T-helper 2 cell treated with Interferon-gamma antibody and Interleukin-4, amounts not matched to agents 5 μg/mL and 100 μg/mL, for 36 hours (primary cell): ENCODE data around the gene PKLR.

Source experiments
- DNase-seq: peaks from one replicate; pipeline ENCODE4 v3.0.0; 2021; ENCODE audit warnings: low spot score
- H3K27ac Mint-ChIP-seq: one replicate; pipeline ENCODE4 v1.8.0; 2021; ENCODE audit warnings: mild to moderate bottlenecking, mixed read lengths
- H3K27me3 Mint-ChIP-seq: one replicate; pipeline ENCODE4 v1.8.0; 2021; ENCODE audit warnings: low read depth, mixed read lengths
- H3K36me3 Mint-ChIP-seq: one replicate; pipeline ENCODE4 v1.8.0; 2021; ENCODE audit warnings: low read depth, mixed read lengths
- H3K4me1 Mint-ChIP-seq: one replicate; pipeline ENCODE4 v1.8.0; 2021; ENCODE audit warnings: low read depth, mixed read lengths
- H3K4me3 Mint-ChIP-seq: one replicate; pipeline ENCODE4 v1.8.0; 2022; ENCODE audit warnings: mild to moderate bottlenecking, moderate library complexity, mixed read lengths
- H3K9me3 Mint-ChIP-seq: one replicate; pipeline ENCODE4 v1.8.0; 2021; ENCODE audit warnings: mixed read lengths

PKLR gene

GRCh38 chr1:155267373-155267772 is 33.9 kb downstream of the PKLR start:
- H3K4me3 Mint-ChIP-seq: no peak overlapping the region
- DNase-seq: no peak
- peaks cover 21% of the 10 kb centered on the region for H3K4me1 Mint-ChIP-seq
- no peak overlapping the region for H3K27ac Mint-ChIP-seq
- H3K36me3 Mint-ChIP-seq: peaks cover 80% of the 10 kb centered on the region
- no peaks in the 10 kb centered on the region for H3K9me3 Mint-ChIP-seq
- H3K27me3 Mint-ChIP-seq: no peaks in the 10 kb centered on the region

- Mint-ChIP-seq H3K4me1 (peaks cover 18% of the 10 kb centered on the region), H3K27ac (no peak overlapping the region), H3K36me3 (peaks cover 78% of the 10 kb centered on the region), H3K27me3 (no peaks in the 10 kb centered on the region), H3K4me3 (no peak overlapping the region), H3K9me3 (no peaks in the 10 kb centered on the region)
- no peak for DNase-seq
These were observed 34.7 kb downstream of the PKLR start for GRCh38 chr1:155266553-155266952.

GRCh38 chr1:155263067-155263466 is 38.2 kb downstream of the PKLR start:
- Mint-ChIP-seq H3K36me3 (peaks cover 67% of the 10 kb centered on the region), H3K4me1 (peaks cover 23% of the 10 kb centered on the region), H3K9me3 (no peaks in the 10 kb centered on the region), H3K4me3 (peak overlapping the region; percentile 96), H3K27me3 (no peaks in the 10 kb centered on the region), H3K27ac (peak overlapping the region; percentile 37)
- DNase-seq: no peak

- peaks cover 21% of the 10 kb centered on the region for H3K4me1 Mint-ChIP-seq
- H3K36me3 Mint-ChIP-seq: peaks cover 64% of the 10 kb centered on the region
- H3K27ac Mint-ChIP-seq: peak within 1 kb of the TSS; percentile 89
These were observed 39.2 kb downstream of the PKLR start, which contains the start of gene SCAMP3 for GRCh38 chr1:155261852-155262673. Gene SCAMP3 (minus strand): TSS chr1:155262360. CDS start chr1:155262151, 209 bp downstream.

GRCh38 chr1:155261493-155261851 is 39.8 kb downstream of the PKLR start:
- Mint-ChIP-seq H3K4me3 (peak overlapping the region; percentile 96), H3K27me3 (no peaks in the 10 kb centered on the region)
- DNase-seq: no peak

More at GRCh38 chr1:155261852-155262673, 39.2 kb downstream of the PKLR start, which contains the start of gene SCAMP3:
- Mint-ChIP-seq H3K9me3 (no peaks in the 10 kb centered on the region), H3K4me3 (peak within 1 kb of the TSS; percentile 96), H3K27me3 (no peaks in the 10 kb centered on the region)
- DNase-seq: peak; percentile 92

GRCh38 chr1:155260276-155260675 is 41.0 kb downstream of the PKLR start:
- Mint-ChIP-seq H3K4me3 (no peak overlapping the region), H3K4me1 (peaks cover 24% of the 10 kb centered on the region), H3K27me3 (no peaks in the 10 kb centered on the region), H3K27ac (no peak overlapping the region), H3K9me3 (no peaks in the 10 kb centered on the region), H3K36me3 (peaks cover 59% of the 10 kb centered on the region)
- DNase-seq: no peak

More at GRCh38 chr1:155261493-155261851, 39.8 kb downstream of the PKLR start:
- Mint-ChIP-seq H3K4me1 (peaks cover 24% of the 10 kb centered on the region), H3K27ac (peak overlapping the region; percentile 89), H3K36me3 (peaks cover 64% of the 10 kb centered on the region), H3K9me3 (no peaks in the 10 kb centered on the region)

GRCh38 chr1:155256058-155256852 is 45.0 kb downstream of the PKLR start:
- Mint-ChIP-seq H3K27ac (no peak overlapping the region), H3K36me3 (peaks cover 29% of the 10 kb centered on the region), H3K9me3 (no peaks in the 10 kb centered on the region), H3K4me3 (peak overlapping the region; percentile 74), H3K4me1 (peaks cover 26% of the 10 kb centered on the region), H3K27me3 (no peaks in the 10 kb centered on the region)
- DNase-seq: no peak

- H3K4me1 Mint-ChIP-seq: peaks cover 27% of the 10 kb centered on the region
These were observed 45.8 kb downstream of the PKLR start, which contains the start of gene ENTREP3 for GRCh38 chr1:155255243-155256007. Gene ENTREP3 (minus strand): TSS chr1:155255483. CDS start chr1:155254877, 606 bp downstream.

GRCh38 chr1:155254714-155255242 is 46.5 kb downstream of the PKLR start:
- DNase-seq: no peak
- H3K27ac Mint-ChIP-seq: peak overlapping the region; percentile 52
- peaks cover 27% of the 10 kb centered on the region for H3K4me1 Mint-ChIP-seq
- H3K9me3 Mint-ChIP-seq: no peaks in the 10 kb centered on the region
- H3K36me3 Mint-ChIP-seq: peaks cover 19% of the 10 kb centered on the region
- H3K27me3 Mint-ChIP-seq: no peaks in the 10 kb centered on the region
- H3K4me3 Mint-ChIP-seq: peak overlapping the region; percentile 83

More at GRCh38 chr1:155255243-155256007, 45.8 kb downstream of the PKLR start, which contains the start of gene ENTREP3:
- peak; percentile 75 for DNase-seq
- peak within 1 kb of the TSS; percentile 52 for H3K27ac Mint-ChIP-seq
- no peaks in the 10 kb centered on the region for H3K27me3 Mint-ChIP-seq
- H3K36me3 Mint-ChIP-seq: peaks cover 23% of the 10 kb centered on the region
- no peaks in the 10 kb centered on the region for H3K9me3 Mint-ChIP-seq
- H3K4me3 Mint-ChIP-seq: peak within 1 kb of the TSS; percentile 83

- Mint-ChIP-seq H3K9me3 (no peaks in the 10 kb centered on the region), H3K27ac (peak overlapping the region; percentile 52), H3K4me3 (peak overlapping the region; percentile 83), H3K27me3 (no peaks in the 10 kb centered on the region), H3K4me1 (peaks cover 27% of the 10 kb centered on the region), H3K36me3 (peaks cover 19% of the 10 kb centered on the region)
- DNase-seq: no peak
These were observed 47.0 kb downstream of the PKLR start for GRCh38 chr1:155254228-155254713.

- Mint-ChIP-seq H3K4me1 (peaks cover 27% of the 10 kb centered on the region), H3K27ac (no peak overlapping the region), H3K27me3 (no peaks in the 10 kb centered on the region), H3K9me3 (no peaks in the 10 kb centered on the region), H3K36me3 (peaks cover 19% of the 10 kb centered on the region), H3K4me3 (peak overlapping the region; percentile 83)
- DNase-seq: no peak
These were observed 47.4 kb downstream of the PKLR start for GRCh38 chr1:155253797-155254196.

GRCh38 chr1:155253208-155253607 is 48.0 kb downstream of the PKLR start:
- Mint-ChIP-seq H3K36me3 (peaks cover 14% of the 10 kb centered on the region), H3K27me3 (no peaks in the 10 kb centered on the region), H3K27ac (peak overlapping the region; percentile 33), H3K9me3 (no peaks in the 10 kb centered on the region), H3K4me1 (peaks cover 27% of the 10 kb centered on the region), H3K4me3 (peak overlapping the region; percentile 83)
- DNase-seq: no peak

- Mint-ChIP-seq H3K27ac (no peak overlapping the region), H3K36me3 (peaks cover 7% of the 10 kb centered on the region), H3K4me3 (no peak overlapping the region), H3K4me1 (peaks cover 23% of the 10 kb centered on the region), H3K9me3 (no peaks in the 10 kb centered on the region), H3K27me3 (no peaks in the 10 kb centered on the region)
- DNase-seq: no peak
These were observed 49.7 kb downstream of the PKLR start for GRCh38 chr1:155251566-155251965.
